OCI-LY7 (cell line): ENCODE measurements around the gene CHN2.

Experiments
- CTCF ChIP-seq: fragments of 200-600 bp; sonication (generic); conservative IDR thresholded peaks from 2 replicates; pipeline ENCODE4 v1.5.1; 2014; ENCODE audit warnings: mild to moderate bottlenecking, antibody characterized with exemption, low read length, moderate library complexity, mixed read lengths
- EZH2phosphoT487 ChIP-seq: fragments of 200-600 bp; sonication (generic); IDR thresholded peaks from 2 replicates; pipeline ENCODE4 v1.6.1; 2018; ENCODE audit warnings: low read depth, borderline replicate concordance, mild to moderate bottlenecking, mixed run types, antibody characterized with exemption, low read length, moderate library complexity, mixed read lengths

GRCh38 chr7:29154076-29154475 is 40.5 kb upstream of the CHN2 start:
- TF ChIP-seq CTCF, result no peak
- no peak for TF ChIP-seq EZH2phosphoT487
